ENCODE measurements around the gene SPAG16. TPM values are rescaled to one million over a fixed set of nuclear protein-coding genes. Genes with fewer than 3 reads are reported as not detected.

SPAG16 gene
- total RNA-seq, 1 donor from 2014 or later = 18.7 TPM

- Mint-ChIP-seq H3K4me1 (ENCODE audit: low read depth) (peaks cover 7% of the 10 kb centered on the region), H3K4me3 (ENCODE audit: unreplicated experiment) (no peak overlapping the region), H3K9me3 (ENCODE audit: low read depth) (peaks cover 11% of the 10 kb centered on the region), H3K27ac (ENCODE audit: unreplicated experiment) (no peak overlapping the region), H3K27me3 (ENCODE audit: low read depth) (no peaks in the 10 kb centered on the region), H3K36me3 (ENCODE audit: low read depth) (peaks cover 7% of the 10 kb centered on the region)
- TF ChIP-seq CTCF (IDR thresholded peaks at IDR 0.05) = no peak
- no peak for DNase-seq (ENCODE audit: low spot score)
These were observed 1027.9 kb downstream of the SPAG16 start for GRCh38 chr2:214311931-214312749.

GRCh38 chr2:214315324-214315723, 1031.1 kb downstream of the SPAG16 start:
- Mint-ChIP-seq H3K9me3 (ENCODE audit: low read depth) (no peaks in the 10 kb centered on the region), H3K27ac (ENCODE audit: unreplicated experiment) (no peak overlapping the region), H3K36me3 (ENCODE audit: low read depth) (no peaks in the 10 kb centered on the region), H3K4me1 (ENCODE audit: low read depth) (peaks cover 7% of the 10 kb centered on the region), H3K4me3 (ENCODE audit: unreplicated experiment) (no peak overlapping the region), H3K27me3 (ENCODE audit: low read depth) (no peaks in the 10 kb centered on the region)
- DNase-seq (ENCODE audit: low spot score) = no peak
- TF ChIP-seq CTCF (IDR thresholded peaks at IDR 0.05) = no peak

- peaks cover 4% of the 10 kb centered on the region for H3K4me1 Mint-ChIP-seq (ENCODE audit: low read depth)
- no peak for TF ChIP-seq CTCF (IDR thresholded peaks at IDR 0.05)
- H3K36me3 Mint-ChIP-seq (ENCODE audit: low read depth) = no peaks in the 10 kb centered on the region
- H3K27me3 Mint-ChIP-seq (ENCODE audit: low read depth) = no peaks in the 10 kb centered on the region
- no peak for DNase-seq (ENCODE audit: low spot score)
- H3K27ac Mint-ChIP-seq (ENCODE audit: unreplicated experiment) = no peak overlapping the region
- H3K4me3 Mint-ChIP-seq (ENCODE audit: unreplicated experiment) = no peak overlapping the region
- no peaks in the 10 kb centered on the region for H3K9me3 Mint-ChIP-seq (ENCODE audit: low read depth)
These were observed 1035.9 kb downstream of the SPAG16 start for GRCh38 chr2:214320211-214320610.

- TF ChIP-seq CTCF (IDR thresholded peaks at IDR 0.05) = no peak
These were observed 1038.4 kb downstream of the SPAG16 start for GRCh38 chr2:214322662-214323061.

GRCh38 chr2:214325404-214325803, 1041.1 kb downstream of the SPAG16 start:
- Mint-ChIP-seq H3K36me3 (ENCODE audit: low read depth) (no peaks in the 10 kb centered on the region), H3K27me3 (ENCODE audit: low read depth) (no peaks in the 10 kb centered on the region), H3K4me1 (ENCODE audit: low read depth) (peaks cover 4% of the 10 kb centered on the region), H3K4me3 (ENCODE audit: unreplicated experiment) (no peak overlapping the region), H3K9me3 (ENCODE audit: low read depth) (no peaks in the 10 kb centered on the region), H3K27ac (ENCODE audit: unreplicated experiment) (no peak overlapping the region)
- no peak for TF ChIP-seq CTCF (IDR thresholded peaks at IDR 0.05)
- DNase-seq (ENCODE audit: low spot score) = no peak

More at GRCh38 chr2:214322662-214323061, 1038.4 kb downstream of the SPAG16 start:
- H3K27ac Mint-ChIP-seq (ENCODE audit: unreplicated experiment) = no peak overlapping the region
- H3K36me3 Mint-ChIP-seq (ENCODE audit: low read depth) = no peaks in the 10 kb centered on the region
- H3K4me1 Mint-ChIP-seq (ENCODE audit: low read depth) = peaks cover 4% of the 10 kb centered on the region
- H3K4me3 Mint-ChIP-seq (ENCODE audit: unreplicated experiment) = no peak overlapping the region
- H3K9me3 Mint-ChIP-seq (ENCODE audit: low read depth) = no peaks in the 10 kb centered on the region
- DNase-seq (ENCODE audit: low spot score) = no peak
- H3K27me3 Mint-ChIP-seq (ENCODE audit: low read depth) = no peaks in the 10 kb centered on the region
